ENCODE measurements around the gene CCDC30.

CCDC30 gene

DNA sequence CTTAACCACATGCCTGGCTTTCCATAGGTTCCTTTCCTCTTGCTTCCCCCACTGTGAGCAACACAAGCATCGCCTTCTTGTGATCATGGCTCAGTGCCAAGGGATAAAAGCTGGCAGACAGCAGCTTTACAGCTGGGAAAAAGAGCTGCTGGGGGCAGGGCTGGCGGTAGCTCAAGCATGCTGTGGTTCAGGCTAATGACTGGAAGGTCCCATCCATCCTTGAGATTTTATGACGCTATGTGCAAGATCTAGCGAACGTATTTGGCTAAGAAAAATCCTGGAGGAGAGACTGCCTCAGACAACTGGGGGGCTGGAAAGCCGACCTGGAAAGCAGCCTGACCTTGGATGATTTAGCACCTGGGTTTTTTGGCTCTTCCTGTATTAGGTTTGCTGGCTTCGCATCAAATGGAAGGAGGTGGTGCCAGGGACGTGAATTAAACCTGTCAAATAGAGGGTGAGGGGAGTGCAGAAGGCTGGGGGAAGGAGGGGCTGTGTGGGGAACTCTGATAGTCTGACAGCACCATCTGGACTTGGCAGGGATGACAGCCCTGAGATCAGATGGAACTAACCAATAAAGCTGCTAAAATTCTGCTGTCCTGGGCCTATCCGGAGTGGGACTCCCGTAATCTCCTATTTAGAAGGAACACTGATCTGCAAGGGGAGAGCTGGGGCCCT lies 42.0 kb upstream of the CCDC30 start:
- TF ChIP-seq CTCF (conservative IDR thresholded peaks at IDR 0.05), result no peak
- no peak for TF ChIP-seq ZFX (IDR thresholded peaks at IDR 0.05)
- no peak overlapping the region for H3K27ac ChIP-seq

DNA sequence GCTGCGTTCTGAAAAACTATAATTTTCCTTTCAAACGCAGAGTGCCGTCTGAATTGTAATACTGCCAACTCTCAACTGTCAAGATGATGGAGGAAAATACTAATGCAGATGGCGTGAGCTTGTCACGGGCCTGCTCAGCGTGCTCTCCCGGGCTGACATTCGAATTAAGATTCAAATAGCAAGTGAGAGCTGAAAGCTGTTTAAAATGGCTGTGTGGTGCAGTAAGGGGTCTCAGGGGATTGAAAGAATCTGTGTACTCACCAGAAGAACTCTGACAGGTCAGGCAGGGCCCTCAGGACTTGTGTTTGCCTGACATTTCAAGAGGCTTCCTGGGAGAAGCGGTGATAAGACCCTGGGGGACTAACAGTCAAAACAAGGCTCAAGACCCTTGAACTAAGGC lies 40.3 kb upstream of the CCDC30 start:
- no peak overlapping the region for H3K27ac ChIP-seq
- TF ChIP-seq ZFX (IDR thresholded peaks at IDR 0.05) (no peak), CTCF (conservative IDR thresholded peaks at IDR 0.05) (no peak)

- no peak overlapping the region for H3K27ac ChIP-seq
- no peak for TF ChIP-seq ZFX (IDR thresholded peaks at IDR 0.05)
Measured at GRCh38 chr1:42423681-42424080, 39.4 kb upstream of the CCDC30 start.

DNA sequence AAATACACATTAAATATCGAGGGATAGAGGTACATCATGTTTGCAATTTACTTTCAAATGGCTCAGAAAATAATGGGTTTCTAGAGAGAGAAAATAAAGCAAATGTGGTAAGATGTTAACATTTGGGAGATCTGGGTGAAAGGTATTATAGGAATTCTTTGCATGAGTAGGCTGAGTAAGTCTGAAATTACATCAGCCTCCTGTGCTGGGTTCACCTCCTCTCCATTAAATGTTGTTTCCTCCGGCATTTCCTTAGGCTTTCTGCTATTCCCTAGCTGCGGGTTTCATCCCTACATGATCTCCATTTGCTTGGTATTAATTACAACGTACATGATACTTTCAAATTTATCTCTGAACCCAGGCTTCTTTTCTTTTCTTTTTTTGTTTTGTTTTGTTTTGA lies 38.9 kb upstream of the CCDC30 start:
- TF ChIP-seq ZFX (IDR thresholded peaks at IDR 0.05), result no peak
- no peak for TF ChIP-seq CTCF (conservative IDR thresholded peaks at IDR 0.05)
- H3K27ac ChIP-seq, result no peak overlapping the region

DNA sequence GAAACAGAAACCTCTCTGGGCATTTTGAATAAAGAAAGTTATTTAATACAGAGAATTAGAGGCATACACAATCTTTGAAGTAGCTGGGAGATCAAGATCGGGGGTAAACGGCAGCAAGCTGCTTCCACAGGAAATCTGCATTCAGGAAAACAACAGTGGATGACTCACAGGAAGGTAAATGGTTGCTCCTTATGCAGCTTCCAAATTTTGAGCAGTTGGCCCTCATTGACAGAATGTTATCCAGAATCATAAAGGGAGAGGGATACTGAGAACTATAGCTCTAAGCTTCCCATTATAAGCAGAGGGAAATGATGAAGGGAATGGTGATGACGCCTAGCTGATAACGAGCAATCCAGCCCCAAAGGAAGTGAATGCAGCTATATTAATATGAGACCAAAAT lies 35.8 kb upstream of the CCDC30 start:
- TF ChIP-seq CTCF (conservative IDR thresholded peaks at IDR 0.05), result no peak
- no peak for TF ChIP-seq ZFX (IDR thresholded peaks at IDR 0.05)
- H3K27ac ChIP-seq, result no peak overlapping the region

DNA sequence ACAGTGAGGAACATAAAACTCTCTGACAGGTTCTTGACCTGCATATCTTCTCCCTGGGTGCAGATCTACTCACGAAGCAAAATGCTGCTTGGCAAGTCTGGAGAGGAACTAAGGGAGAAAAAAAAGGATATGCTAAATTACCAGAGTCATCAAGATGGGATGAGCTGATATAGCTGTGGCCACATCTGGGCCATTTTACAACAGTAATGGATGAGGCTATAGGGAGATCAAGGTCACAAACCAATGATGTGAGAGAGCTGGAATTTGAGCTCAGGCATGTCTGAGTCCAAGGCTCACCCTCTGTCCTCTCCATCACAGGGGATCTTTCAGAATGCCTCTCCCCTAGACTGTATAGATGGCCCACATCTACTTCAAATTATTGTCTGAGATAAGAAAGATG lies 33.5 kb upstream of the CCDC30 start:
- no peak overlapping the region for H3K27ac ChIP-seq
- TF ChIP-seq ZFX (IDR thresholded peaks at IDR 0.05) (no peak), CTCF (conservative IDR thresholded peaks at IDR 0.05) (no peak)

DNA sequence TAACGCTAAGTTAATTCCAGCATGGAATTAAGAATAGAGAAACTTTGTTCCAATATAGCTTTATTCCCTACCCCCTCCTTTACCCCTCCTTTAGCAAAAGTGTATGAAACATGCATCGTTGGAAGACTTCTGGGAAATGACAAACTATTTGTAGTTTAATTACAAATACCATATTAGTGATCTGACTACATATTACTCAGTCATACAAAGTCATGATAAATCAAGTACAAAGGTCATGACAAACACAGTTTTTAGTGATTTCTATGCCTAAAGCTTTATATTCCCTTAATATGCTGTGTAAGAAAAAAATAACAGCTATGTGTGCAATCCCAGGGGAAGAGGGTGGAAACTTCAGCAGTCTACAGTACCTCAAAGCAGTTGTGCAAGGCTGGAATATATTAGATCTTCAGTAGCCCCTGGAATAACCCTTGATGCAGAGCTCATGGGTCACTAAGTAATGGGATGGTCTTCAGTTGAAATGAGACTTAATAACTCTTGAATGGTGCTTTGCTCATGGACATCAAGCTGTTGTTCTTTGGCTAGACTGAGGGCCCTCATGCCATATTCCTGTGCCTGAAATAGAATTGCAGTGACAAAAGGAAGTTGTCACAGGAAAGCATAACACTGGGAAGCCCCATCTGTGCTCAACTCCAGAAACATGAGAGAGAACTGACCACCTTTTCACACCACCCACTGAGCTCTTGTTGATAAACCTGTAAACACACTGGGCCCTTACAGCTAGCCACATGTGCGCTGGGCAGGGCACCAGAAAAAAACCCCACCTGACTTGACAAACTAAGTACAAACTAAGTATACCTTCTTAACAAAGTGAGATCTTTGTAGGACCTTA lies 32.6 kb upstream of the CCDC30 start:
- no peak overlapping the region for H3K27ac ChIP-seq
- no peak for TF ChIP-seq ZFX (IDR thresholded peaks at IDR 0.05)
- no peak for TF ChIP-seq CTCF (conservative IDR thresholded peaks at IDR 0.05)
